ENCODE results near the gene IRF4.

IRF4 gene

DNA sequence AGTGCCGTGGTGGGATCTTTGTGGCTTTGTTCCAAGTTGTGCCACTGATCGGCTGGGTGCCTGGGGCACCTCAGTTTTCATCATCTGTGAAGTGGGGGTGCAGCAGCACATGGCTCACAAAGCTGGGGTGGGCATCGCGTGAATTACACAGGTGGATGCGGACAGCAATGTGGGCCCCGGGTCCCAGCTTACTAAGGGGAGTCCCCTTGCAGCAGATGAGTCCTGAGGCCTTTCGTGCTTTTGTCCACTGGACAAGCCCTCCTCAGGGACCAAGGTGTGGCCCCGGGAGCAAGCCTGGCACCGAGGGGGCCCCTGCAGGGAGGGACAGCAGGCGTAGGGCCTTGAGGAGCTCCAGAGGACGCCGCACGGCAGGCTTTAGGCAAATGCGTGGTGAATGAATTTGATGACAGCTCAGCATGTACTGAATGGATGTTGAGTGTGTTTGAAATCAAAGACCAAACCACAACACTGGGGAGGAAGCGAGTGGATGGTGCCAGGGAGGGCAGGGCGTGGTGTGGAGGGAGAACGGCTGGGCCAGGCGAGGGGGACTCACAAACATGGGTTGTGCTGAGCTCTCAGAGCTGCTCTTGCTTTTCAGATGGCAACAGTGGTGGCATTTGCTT is 53.2 kb downstream of the IRF4 start:
- no peak overlapping the region for H3K4me3 ChIP-seq (ENCODE audit: low read depth, low read length)
- TF ChIP-seq CTCF (IDR thresholded peaks at IDR 0.05; ENCODE audit: low read depth, low read length, missing control alignments): no peak
- DNase-seq (ENCODE audit: low read depth): no peak
- in situ Hi-C loops (cut with HindIII; ENCODE audit: low sequenced_read_pairs): no loop called here

- no peak for TF ChIP-seq CTCF (IDR thresholded peaks at IDR 0.05; ENCODE audit: low read depth, low read length, missing control alignments)
- in situ Hi-C loops (cut with HindIII; ENCODE audit: low sequenced_read_pairs): no loop called here
- DNase-seq (ENCODE audit: low read depth): no peak
- no peak overlapping the region for H3K4me3 ChIP-seq (ENCODE audit: low read depth, low read length)
Measured at GRCh38 chr6:445571-446417, 54.2 kb downstream of the IRF4 start.

- TF ChIP-seq CTCF (IDR thresholded peaks at IDR 0.05; ENCODE audit: low read depth, low read length, missing control alignments): no peak
- H3K4me3 ChIP-seq (ENCODE audit: low read depth, low read length): no peak overlapping the region
- DNase-seq (ENCODE audit: low read depth): no peak
- in situ Hi-C loops (cut with HindIII; ENCODE audit: low sequenced_read_pairs): no loop called here
Measured at GRCh38 chr6:446418-447366, 55.1 kb downstream of the IRF4 start.

DNA sequence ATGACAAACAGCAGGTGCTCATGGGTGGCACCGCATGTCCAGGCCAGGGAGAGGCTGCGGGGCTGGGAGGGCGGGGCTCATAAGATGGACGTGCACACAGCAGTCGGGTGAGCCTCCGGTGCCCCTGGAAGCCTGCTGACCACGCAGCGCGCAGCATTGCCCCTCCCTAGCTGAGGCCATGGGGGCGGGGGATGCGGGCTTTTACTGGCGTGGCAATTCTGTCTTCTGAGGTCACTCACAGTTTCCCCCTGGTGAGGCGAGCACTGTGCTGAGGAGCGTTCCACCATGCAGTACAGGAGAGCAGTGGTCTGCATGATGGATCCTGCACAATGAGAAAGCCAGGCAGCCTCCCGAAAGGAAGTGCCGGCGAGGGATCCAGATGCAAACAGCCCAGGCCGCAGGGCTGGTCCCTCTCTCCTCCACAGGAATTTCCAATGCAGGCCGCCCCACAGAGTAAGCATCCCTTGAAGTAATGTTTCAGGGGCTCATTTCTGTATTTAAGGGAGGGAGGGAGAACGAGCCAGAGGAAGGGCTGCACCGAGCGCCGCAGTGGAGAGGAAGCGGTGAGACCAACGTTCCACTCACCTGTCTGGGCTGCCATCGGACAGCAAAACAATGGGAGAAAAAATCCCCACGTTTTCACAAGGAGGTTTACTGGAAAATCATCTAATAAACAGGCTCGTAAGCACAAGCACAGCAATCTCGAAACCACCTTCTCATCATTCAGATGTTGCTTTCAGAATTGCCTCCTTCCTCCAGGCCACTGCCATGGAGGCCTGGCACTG is 56.0 kb downstream of the IRF4 start:
- no peak for TF ChIP-seq CTCF (IDR thresholded peaks at IDR 0.05; ENCODE audit: low read depth, low read length, missing control alignments)
- H3K4me3 ChIP-seq (ENCODE audit: low read depth, low read length): no peak overlapping the region
- in situ Hi-C loops (cut with HindIII; ENCODE audit: low sequenced_read_pairs): no loop called here
- no peak for DNase-seq (ENCODE audit: low read depth)

DNA sequence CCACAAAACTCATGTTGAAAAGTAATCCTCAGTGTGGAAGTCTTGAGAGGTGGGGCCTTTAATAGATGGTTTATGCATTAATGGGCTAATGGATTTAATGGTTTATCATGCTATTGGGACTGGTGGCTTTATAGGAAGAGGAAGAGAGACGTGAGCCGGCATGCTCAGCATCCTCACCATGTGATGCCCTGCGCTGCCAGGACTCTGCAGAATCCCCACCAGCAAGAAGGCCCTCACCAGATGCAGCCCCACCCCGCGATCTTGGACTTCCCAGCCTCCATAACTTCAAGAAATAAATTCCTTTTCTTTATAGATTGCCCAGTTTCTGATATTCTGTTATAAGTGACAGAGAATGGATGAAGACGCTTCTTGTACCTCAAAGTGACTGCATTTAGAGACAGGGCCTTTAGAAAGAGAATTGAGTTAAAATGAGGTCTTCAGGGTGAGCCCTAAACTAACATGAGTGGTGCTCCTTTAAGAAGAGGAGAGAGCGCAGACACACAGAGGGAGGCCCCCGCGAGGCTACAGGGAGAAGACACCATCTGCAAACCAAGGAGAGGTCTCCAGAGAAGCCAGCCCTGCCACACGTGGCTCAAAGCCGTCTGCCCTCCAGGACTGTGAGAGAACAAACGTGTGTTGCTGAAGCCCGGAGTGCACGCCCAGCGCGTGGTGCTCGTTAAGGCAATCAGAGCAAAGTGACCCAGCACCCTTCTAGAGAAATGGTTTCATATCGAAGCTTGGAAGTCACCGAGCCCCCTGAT is 56.9 kb downstream of the IRF4 start:
- DNase-seq (ENCODE audit: low read depth): no peak
- no peak for TF ChIP-seq CTCF (IDR thresholded peaks at IDR 0.05; ENCODE audit: low read depth, low read length, missing control alignments)
- in situ Hi-C loops (cut with HindIII; ENCODE audit: low sequenced_read_pairs): no loop called here
- H3K4me3 ChIP-seq (ENCODE audit: low read depth, low read length): no peak overlapping the region

All from astrocyte of the cerebellum (primary cell).